NCI-H774 (cell line): ENCODE results near the gene PDZRN3.
"Not testable (repeated sequence)": the region's sequence is repeated elsewhere in the genome, so short reads cannot be mapped to it uniquely, and the experiment has no call there.

ENCODE experiments used
- DNase-seq: peaks from one replicate; lab custom pipeline; 2025; lab: John Stamatoyannopoulos, UW

PDZRN3 gene

DNA sequence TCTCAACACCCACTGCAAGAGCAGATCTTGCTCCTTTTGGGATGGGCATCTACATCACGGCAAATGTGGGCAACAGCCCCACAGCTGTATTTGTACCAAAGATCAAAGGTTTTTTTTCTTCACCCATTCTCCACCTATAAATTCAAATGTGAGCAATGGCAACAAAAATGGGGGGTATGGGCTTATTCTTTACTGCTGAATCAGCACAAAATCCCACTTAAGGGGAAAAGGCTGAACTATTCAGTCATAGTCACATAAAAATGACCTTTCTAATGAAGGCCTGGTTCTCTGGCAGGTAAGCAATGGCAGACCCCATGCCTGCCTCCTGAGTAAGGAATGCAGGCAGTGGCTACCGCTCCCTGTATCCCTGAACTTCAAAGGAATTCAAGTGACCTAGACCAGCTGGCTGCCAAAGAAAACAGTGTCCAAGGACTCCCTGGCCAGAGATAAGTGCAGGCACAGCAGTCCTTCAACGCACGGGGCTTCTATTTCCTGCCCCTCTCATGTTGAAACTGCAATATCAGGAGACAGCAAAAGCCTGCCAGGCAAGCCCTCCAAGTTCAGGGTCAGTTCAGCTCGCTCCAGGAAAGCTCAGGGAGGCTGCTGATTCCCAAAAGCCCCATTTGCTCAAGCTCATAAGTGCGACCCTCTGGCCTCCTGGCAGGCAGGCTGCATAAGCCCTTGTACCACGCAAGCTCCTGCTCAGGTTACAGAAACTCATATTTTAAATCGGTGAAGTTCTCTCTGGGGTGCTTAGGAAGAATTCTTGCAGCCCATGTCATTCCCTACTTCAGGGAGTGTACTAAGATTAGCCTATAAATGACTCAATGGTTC is 134.1 kb downstream of the PDZRN3 start:
- no peak for DNase-seq

DNA sequence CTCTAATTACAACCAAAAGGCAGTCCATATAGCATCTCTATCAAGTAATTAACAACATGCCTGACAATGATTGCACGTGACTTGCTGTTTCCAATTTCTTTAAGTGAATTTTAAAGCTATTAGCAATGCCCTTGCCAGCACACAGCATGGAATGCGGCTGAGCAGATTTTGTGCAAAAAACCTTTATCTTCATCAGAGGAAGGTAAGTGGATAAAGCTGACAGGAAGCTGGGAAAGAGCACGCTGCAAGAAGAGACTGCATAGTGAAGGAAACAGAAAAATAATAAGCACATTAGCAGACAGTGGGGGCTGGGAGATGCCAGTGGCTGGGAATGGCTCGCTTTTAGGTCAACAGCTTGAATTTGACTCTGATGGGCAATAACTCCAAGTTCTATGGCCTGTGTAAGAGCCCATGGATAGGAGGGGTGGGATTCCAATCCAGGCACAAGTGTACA is 138.8 kb downstream of the PDZRN3 start:
- no peak for DNase-seq

DNA sequence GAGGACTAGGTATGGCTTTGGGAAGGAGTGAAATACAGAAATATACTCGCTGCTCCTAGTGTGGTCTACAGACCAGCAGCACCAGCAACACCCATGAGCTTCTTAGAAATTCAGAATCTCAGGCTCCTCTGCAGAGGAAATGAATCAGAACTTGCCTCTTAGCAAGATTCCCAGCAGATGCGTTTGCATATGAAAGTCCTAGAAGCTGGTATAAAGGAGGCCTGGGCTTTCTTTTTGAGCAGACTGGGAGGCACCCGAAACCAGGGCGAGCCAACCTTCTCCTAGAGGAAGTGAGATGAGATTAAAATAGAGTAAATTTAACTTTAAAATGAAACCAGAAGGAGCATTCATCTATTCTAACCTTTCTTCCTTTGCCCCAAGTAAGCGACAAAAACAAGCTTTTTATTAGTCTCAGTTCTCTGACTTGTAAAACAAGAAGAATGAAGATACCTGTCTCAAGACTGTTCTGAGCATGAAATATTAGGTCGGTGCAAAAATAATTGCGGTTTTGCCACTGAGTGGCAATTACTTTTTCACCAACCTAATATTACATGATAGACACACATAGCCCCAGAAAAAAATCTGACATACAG is 140.0 kb downstream of the PDZRN3 start:
- DNase-seq = no peak

DNA sequence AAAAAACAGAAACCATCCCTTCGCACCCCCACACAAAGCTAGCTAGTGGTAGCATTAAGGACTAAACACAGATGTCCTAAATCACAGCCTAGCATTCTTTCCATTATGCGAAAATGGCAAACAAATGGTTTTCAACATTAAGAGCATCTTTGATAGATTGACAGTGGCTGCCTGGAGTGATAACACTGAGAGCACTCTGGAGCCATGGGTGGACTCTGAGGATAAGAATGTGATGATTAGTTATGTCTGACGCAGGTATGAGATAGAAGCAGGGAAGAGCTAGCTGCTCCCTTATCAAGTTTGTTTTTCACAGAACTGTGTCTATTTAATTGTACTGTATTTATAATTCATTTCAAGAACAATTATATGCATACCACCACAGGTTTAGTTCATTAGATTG is 142.9 kb downstream of the PDZRN3 start:
- DNase-seq = no peak

DNA sequence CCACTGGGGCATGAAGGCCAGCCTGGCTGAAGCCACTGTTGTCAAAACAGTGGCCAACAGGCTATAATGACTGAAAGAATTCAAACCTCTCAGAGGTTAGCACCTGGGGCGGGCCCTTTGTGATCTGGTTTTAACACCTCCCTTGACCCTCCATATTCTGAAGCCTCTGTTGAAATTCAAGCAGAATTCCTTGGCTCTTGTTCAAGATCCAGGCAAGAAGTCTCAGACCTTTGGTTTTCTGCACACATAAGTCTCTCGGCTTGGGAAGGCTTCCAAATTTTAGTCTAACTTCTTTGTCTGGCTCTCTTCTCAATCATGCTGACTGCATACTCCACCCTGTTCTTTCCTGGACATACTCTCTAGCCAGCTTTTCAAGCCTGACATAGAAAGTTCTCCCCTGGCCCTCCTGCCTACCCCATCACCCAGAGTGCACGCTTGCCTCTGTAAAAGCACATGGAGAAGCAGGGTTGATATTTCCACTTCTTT is 144.5 kb downstream of the PDZRN3 start:
- DNase-seq = no peak

DNA sequence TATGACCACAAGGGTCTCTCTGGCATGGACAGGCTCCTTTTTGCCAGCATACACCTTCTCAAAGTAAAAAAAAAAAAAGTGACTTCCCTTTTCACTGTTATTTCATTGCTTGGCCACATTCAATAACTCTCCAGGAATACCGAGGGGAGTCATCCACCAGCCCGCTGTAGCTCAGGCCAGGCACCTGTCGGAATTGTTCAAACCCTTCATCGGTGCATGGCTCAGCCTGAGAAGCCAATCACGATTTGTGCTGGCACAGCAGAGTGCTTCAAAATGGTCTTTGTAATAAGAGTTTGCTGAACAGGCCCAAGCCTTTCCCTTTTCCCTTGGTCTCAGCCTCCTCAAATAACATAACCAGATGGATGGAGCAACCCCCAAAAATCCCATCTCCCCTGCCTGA is 145.4 kb downstream of the PDZRN3 start:
- DNase-seq = no peak

DNA sequence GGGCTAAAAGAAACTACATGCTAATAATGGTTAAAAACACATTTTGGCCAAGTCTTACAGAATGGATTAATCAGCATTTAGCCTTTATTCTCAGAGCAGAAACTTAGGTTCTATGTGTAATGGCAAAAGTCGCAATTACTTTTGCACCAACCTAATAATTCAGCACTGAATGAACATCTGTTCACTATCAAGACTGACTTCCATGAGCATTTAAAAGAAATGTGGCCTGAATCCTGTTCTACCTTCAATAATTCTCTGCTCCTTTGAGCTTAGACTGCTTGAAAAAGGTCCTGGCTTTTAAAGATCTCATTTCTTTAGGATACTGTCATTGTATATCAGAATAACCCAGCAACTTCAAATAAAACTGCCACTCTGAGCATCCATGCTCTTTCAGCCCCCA is 145.9 kb downstream of the PDZRN3 start:
- no peak for DNase-seq

DNA sequence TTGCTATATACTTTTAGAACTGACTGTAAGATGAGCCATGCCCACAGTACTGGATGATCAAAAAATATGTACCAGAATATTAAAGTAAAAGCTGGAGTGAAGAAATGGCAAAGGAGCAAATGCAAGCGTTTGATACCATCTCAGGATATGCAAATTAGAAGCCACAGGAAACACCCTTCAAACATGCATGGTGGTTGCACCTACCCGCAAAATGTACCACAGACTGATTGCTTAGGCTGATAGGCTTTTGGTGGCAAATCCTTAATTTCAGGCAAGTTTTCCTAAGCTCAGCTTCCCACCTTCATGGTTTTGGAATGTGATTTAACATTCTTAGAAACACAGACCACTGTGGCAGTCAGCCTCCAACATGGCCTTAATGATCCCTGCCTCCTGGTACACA is 149.0 kb downstream of the PDZRN3 start:
- no peak for DNase-seq

DNA sequence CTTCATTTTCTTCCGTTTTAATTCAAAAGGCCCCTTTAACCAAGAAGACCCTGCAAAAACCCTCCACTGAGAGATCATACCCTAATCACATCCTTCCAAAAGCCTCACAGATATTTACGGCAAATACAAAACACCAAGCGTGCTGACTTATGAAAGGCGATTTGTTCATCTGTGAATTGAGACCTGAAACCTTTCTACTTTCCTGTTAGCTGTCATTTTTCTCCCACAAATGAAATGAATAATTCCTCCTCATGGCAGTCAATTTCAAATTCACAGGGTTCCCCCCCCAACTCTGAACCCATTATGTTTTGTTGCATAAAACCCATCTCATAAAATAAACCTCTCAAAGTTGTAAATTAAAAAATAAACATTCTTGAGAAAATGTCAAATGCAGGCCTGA is 149.6 kb downstream of the PDZRN3 start:
- DNase-seq = no peak

DNA sequence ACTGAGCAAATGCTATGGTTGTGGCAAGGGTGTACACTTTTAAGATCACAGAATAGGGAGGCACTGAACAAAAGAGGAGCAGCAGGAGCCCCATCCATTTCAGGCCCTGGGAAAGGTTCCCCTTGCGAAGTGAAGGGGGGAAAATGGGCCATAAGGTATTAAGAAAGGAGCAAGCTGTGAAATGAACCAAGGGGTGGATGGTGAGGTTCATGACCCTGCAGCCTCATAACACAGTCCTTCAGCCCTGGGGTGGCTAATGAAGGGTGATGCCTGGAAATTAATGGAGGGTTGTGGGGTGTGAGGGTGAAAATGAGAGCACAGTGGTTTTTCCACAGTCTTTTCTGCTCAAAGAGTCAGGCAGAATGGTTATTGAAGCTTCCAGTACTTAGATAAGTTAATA is 150.1 kb downstream of the PDZRN3 start:
- DNase-seq = no peak

DNA sequence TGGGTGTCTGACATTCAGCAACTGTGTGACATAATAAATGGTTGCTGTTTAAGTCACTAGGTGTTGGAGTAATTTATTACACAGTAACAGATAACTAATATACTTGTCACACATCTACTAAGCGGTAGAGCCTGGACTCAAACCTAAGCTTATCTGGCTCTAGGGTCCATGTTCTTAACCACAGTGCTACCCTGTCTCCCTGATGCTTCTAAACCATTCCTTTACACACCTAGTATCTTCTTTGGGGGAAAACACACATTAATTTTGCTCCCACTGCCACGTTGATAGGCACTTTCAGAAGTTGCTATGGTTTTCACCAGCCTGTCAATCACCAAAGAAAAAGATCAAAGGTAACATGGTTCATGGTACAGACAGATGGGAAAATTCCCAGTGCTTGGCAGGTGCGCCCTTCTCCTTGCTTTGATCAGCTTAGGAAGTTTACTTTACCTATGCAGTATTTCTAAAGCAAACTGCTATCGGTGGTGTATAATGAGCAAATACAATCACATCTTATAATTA is 150.8 kb downstream of the PDZRN3 start:
- no peak for DNase-seq

DNA sequence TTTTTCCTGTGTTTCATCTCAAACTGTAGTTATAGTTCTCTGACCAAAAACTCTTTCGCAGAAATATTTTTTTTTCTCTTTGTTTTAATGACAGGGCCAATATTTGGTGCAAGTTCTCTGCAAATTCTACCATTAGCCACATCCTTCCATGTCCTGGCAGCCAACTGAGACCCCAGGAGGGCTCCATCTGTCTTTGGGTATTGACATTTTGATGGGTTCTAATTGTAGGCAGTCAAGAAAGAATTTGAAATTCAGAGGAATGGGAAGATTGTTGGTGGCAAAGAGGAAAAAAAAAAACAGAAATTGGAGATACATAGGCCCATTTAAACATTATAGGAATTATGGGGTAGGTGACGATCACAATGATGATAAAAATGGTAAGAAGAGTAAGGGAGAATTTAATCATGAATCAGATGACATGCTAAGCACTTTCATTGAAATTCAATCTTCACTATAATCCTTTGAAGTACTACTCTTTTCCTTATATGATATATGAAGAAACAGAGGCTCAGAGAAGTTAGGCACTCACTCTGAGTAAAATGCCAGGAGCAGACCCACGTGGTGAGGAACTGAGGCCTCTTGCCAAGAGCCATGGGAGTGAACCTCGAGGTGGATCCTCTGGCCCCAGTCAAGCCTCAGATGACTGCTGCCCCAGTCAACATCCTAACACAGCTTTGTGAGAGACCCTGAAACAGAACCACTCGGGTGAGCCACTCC is 151.4 kb downstream of the PDZRN3 start:
- no peak for DNase-seq

DNA sequence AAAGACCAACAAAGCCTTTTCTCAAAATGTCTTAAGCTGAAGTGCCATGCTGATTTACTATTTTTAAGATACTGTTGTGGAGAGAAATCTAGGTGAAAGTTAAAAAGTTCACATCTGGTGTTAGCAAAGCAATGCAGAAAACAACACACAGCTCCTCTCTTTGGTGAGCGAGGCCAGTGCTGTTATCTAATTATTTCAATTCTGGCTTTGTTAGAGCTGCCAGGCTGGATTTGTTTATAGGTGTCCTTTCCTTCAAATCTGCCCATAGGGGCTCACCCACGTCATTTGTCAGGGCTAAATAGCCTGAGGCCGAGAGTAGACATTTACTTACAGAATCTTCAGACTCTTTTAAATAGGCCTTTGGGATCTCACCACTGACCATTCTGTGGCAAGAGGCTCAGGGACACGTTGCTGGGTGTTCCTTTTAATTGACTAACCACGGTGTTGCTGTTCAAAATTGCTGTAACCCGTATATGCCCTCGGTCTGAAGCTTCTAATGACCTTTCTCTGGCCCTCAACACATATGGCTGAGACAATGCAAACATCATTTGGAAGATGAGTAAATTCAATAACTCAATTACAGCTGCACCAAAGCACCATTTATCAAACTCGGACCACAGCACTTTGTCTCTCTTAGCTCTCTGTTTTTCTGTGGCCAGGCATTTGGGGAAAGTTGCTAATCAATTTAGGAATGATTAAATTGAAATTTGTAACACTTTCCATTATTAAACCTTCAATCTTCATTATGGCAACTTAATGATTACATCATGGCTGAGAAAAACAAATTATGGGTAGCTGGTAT is 152.6 kb downstream of the PDZRN3 start:
- no peak for DNase-seq

DNA sequence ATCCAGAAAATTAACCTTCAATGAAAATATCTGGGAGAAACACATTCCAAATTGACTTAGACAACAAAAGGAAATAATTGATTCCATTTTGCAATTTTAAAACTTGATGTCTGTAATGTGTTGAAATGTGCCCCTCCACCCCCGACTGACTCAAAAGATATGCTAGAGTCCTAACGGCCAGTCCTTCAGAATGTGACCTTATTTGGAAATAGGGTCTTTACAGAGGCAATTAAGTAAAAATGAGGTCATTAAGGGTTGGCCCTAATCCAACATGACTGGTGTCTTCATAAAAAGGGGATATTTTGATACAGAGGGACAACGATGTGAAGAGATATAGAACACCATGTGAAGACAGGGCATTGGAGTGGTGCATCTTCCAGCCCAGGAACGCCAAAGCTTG is 153.9 kb downstream of the PDZRN3 start:
- DNase-seq = no peak

DNA sequence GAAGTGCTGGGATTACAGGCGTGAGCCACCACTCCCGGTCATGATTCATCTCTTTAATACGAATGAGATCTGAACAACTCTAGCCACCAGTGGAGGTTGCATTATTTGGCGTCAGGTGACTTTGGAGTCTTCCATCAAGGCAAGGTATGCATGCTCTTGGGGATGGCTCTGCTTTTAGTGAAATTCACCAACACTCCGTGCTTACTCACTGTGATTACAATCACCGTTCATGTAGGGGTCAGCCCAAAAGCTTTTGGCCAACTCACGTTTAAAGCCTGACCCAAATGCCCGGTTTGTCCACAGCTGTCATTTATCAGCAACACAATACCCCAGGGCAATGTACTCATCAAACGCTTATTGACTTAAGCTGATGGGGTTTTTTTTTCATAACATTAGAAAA is 155.4 kb downstream of the PDZRN3 start:
- DNase-seq = no peak

DNA sequence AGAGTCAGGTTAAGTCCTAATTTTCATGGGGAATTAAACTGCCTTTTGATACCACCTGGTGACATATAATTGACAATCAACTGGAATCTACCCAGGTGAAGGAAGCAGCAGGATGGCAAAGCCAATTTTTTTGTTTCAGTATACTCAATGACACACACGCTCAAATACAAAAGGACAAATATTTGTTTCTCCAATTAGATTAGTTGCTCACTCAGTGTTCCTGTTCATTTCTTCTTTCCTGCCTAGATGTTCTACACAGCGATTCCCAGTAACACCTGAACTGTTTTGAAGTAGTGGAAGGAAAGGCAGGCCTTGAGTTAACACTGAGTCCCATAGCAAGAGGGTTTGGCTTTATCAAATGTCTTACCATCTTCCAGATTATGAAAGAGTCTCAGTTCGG is 157.5 kb downstream of the PDZRN3 start:
- DNase-seq = no peak

DNA sequence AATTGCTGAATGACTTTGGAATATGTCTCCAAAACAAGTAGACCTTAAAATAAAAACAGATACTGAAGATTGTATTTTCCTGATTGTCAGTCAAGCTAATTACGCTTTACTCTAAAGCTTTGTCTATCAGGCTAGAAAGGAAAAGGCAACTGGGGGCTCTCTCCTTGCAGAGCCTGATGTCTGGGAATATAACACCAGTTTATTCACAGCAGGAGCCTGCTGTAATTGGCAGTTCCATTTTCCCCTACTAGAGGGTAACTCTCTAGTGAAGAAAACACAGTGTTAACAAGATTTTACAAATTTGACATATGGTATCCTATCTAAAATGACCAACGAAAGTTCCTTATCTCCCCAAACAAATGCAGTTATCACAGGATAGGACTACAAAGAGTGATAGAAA is 158.8 kb downstream of the PDZRN3 start:
- DNase-seq = no peak

DNA sequence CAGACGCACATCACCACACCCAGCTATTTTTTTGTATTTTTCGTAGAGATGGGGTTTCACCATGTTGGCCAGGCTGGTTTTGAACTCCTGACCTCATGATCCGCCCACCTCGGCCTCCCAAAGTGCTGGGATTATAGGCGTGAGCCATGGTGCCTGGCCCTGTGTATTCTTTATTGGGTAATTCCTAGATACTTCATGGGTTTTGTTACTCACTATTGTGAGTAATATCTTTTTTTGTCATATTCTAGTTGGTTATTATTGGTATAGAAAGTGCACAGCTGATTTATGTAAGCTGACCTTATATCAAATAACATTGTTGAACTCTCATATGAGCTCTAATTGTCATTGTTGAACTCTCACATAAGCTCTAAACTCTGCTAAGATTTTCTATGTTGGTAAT is 160.6 kb downstream of the PDZRN3 start:
- not testable (repeated sequence) for DNase-seq

DNA sequence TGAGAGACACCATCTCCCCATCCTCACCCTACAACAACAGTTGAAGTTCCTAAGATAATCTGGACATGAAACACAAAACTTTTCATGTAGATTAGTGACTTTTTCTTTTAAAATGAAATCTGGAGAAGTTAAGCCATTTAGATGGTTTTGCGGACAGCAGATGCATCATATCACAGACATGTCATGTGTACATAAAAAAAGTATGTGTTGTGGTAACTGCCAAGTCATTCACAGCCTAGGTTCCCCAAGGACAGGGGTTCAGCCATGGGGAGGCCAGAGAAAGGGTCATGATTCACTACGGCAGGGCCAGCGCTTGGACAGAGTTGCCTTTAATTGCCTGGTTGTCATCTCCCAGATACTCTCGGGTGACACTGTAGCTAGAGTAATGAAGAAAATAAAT is 163.2 kb downstream of the PDZRN3 start:
- no peak for DNase-seq

DNA sequence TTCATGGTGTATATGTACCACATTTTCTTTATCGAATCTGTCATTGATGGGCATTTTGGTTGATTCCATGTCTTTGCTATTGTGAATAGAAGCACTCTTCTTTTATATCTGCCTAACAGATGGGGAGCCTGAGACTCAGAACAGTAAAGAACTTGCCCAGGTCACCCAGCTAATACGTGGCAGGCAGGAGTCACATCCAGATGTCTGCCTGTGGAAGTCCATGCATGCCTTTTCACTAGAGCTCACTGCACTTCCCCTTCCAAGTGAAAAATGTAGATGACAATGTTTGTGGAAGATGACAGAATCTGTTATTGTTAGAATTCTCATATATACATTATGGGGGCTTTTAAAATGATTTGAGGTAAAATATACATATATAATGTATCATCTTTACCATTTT is 165.0 kb downstream of the PDZRN3 start:
- no peak for DNase-seq

DNA sequence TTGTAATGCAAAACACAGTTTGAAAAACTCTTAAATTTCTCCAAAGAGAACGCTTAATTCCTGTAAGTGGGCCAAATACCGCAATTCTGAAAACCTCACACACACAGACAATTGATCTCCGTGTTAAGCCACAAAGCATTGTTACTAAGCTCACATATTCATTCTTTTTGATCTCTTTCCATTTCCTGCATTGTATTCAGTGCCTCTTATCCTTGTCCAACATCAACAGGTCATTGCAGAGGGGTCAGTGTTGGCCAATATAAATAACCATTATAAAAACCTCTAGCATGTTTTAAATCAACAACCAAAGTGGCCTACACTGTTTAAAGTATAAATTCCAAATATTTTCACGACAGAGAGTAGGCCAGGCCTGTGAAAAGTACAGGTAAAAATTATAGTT is 171.1 kb downstream of the PDZRN3 start:
- DNase-seq = no peak

DNA sequence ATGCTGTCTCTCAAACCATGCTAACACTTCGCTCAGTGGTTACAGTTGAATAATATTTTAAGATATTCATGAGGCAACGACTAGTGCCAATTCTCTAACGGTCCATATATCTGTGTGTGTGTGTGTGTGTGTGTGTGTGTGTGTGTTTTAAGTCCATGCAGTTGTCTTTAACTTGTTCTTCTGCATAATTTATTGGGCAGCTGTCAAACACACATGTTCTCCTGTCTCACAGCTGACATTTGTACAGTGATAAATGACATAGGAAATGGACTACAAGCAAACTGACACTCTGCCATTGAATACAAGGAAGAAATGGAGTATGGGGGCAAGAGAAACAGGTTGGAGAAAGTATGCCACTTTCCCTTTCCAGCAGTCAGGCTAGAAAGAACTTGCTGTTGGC is 172.0 kb downstream of the PDZRN3 start:
- no peak for DNase-seq
